ENCODE measurements around the gene ELMO1. TPM values are rescaled to one million over a fixed set of nuclear protein-coding genes. Genes with fewer than 3 reads are reported as not detected.

ELMO1 gene
- total RNA-seq, 1 experiment from 2014 or later, result 7.8 TPM

DNA sequence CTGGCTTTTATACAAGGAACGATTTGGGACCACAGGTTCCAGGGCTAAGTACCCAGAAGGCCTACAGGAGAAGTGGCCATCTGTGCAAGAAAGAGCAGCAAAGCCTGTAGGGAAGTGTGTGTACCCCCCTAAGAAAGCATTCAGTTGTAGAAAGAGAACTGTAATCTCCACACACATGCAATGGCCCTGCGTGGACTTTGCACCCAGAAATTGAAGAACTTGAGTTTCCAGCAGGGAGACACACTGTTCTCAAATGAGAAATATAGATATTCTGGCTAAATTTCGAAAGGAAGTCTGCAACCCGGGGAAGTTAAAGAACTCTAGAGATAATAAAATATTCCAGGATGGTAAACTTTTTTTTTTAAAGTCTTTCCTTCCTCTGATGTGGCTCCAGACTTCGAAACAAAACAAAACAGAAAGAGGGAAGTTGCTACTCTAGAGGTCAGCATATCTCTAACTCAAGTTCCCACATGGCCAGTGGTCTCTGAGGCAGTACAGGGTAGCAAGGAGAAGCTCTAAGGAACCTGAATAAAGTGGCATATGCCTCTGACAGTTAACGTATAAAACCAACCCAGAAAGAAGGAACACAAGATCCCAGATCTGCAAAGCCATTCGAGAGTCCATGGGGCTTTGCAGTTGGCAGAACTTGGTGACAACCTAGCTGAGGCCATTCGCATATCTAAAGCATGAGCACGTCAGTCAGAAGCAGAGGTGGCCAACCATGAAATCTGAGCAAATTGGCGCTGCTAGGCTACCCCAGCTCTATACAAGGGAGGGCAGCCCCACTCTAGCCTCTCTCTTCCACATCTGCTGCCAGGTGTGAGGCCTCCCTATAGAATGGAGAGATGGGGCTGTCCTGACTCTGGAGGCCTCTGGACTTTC lies 56.6 kb downstream of the ELMO1 start:
- Histone ChIP-seq H2AK5ac (ENCODE audit: insufficient read length, low read length) (no peak overlapping the region), H3K4me1 (ENCODE audit: insufficient read depth, low read length) (peaks cover 14% of the 10 kb centered on the region), H2BK5ac (ENCODE audit: insufficient read length, low read length) (no peak overlapping the region), H3K4ac (ENCODE audit: low read depth, low read length) (no peak overlapping the region), H4K8ac (replicated peaks; ENCODE audit: insufficient read length, low read depth, low read length) (no peak overlapping the region), H3K18ac (ENCODE audit: insufficient read length, low read depth, low read length) (no peak overlapping the region), H3T11ph (ENCODE audit: low read length) (no peak overlapping the region), H3K4me2 (ENCODE audit: insufficient read depth, insufficient read length, low read length) (no peak overlapping the region), H3K27me3 (ENCODE audit: insufficient read depth, low read length) (no peaks in the 10 kb centered on the region), H3K9ac (ENCODE audit: extremely low read depth, insufficient read length, low read length) (no peak overlapping the region), H3K27ac (ENCODE audit: insufficient read length, low read depth, low read length) (no peak overlapping the region), H2AFZ (ENCODE audit: low read length) (no peak overlapping the region), H2BK15ac (ENCODE audit: low read depth, low read length) (no peak overlapping the region), H2BK20ac (ENCODE audit: low read depth, low read length, poor library complexity, severe bottlenecking) (no peak overlapping the region), H4K20me1 (ENCODE audit: control insufficient read depth, insufficient read depth, insufficient read length) (no peaks in the 10 kb centered on the region), H3K79me1 (ENCODE audit: insufficient read depth, low read depth, low read length, poor library complexity, severe bottlenecking) (no peaks in the 10 kb centered on the region), H3K23me2 (ENCODE audit: insufficient read length, low read depth, low read length, poor library complexity, severe bottlenecking) (no peaks in the 10 kb centered on the region), H3K79me2 (ENCODE audit: insufficient read depth, low read length) (no peaks in the 10 kb centered on the region; the same call in 1 of the 2 replicates), H3K23ac (ENCODE audit: insufficient read length, low read depth, low read length) (no peak overlapping the region), H2BK12ac (ENCODE audit: insufficient read length, low read depth, low read length) (no peak overlapping the region), H4K91ac (ENCODE audit: insufficient read length, low read depth, low read length) (no peak overlapping the region), H4K5ac (ENCODE audit: insufficient read length, low read depth, low read length) (no peak overlapping the region), H3K14ac (ENCODE audit: insufficient read depth, low read length) (no peak overlapping the region), H3K9me3 (ENCODE audit: control insufficient read depth, low read depth, low read length) (no peaks in the 10 kb centered on the region), H3K56ac (ENCODE audit: insufficient read length, low read depth, low read length) (no peak overlapping the region), H2BK120ac (ENCODE audit: low read depth, low read length, poor library complexity, severe bottlenecking) (no peak overlapping the region)
- H3K9me3 Mint-ChIP-seq, result no peaks in the 10 kb centered on the region
- no CpG with 5 or more reads among the region's 10 CpGs for WGBS (ENCODE audit: extremely low coverage, insufficient read length, low lambda C conversion rate)
- H3K27me3 Mint-ChIP-seq (ENCODE audit: low read depth), result no peaks in the 10 kb centered on the region; the same call in 1 of the 2 replicates
- no peak overlapping the region for H3K4me3 Mint-ChIP-seq
- no peak for DNase-seq
- TF ChIP-seq, protein P1, sequence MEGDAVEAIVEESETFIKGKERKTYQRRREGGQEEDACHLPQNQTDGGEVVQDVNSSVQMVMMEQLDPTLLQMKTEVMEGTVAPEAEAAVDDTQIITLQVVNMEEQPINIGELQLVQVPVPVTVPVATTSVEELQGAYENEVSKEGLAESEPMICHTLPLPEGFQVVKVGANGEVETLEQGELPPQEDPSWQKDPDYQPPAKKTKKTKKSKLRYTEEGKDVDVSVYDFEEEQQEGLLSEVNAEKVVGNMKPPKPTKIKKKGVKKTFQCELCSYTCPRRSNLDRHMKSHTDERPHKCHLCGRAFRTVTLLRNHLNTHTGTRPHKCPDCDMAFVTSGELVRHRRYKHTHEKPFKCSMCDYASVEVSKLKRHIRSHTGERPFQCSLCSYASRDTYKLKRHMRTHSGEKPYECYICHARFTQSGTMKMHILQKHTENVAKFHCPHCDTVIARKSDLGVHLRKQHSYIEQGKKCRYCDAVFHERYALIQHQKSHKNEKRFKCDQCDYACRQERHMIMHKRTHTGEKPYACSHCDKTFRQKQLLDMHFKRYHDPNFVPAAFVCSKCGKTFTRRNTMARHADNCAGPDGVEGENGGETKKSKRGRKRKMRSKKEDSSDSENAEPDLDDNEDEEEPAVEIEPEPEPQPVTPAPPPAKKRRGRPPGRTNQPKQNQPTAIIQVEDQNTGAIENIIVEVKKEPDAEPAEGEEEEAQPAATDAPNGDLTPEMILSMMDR (conservative IDR thresholded peaks at IDR 0.05), result no peak
- H3K36me3 Mint-ChIP-seq (ENCODE audit: insufficient read depth in 1 of 3, low read depth in 3 of 3), result no peaks in the 10 kb centered on the region
- H3K27ac Mint-ChIP-seq, result peak overlapping the region in 1 of 3 experiments; percentile 50; a peak in 1 of 7 replicates
- peaks cover 33 to 39% of the 10 kb centered on the region in 2 experiments for H3K4me1 Mint-ChIP-seq
